ENCODE data around the gene NBPF3. TPM values are rescaled to one million over a fixed set of nuclear protein-coding genes. Genes with fewer than 3 reads are reported as not detected.

Gene NBPF3
- total RNA-seq, 1 donor, result 24.6 TPM

- Histone ChIP-seq H3K9me3 (ENCODE audit: low read depth, low read length) (peaks cover 2% of the 10 kb centered on the region), H3K27ac (ENCODE audit: low read depth, low read length) (no peak overlapping the region), H3K27me3 (ENCODE audit: insufficient read depth, low read length) (peaks cover 36% of the 10 kb centered on the region), H3K4me3 (ENCODE audit: insufficient read depth, low read length) (no peak overlapping the region), H4K20me1 (ENCODE audit: insufficient read depth, low read length) (no peaks in the 10 kb centered on the region), H2AFZ (ENCODE audit: low read length) (no peak overlapping the region), H3K79me2 (ENCODE audit: insufficient read depth, low read length) (no peaks in the 10 kb centered on the region), H3K36me3 (ENCODE audit: insufficient read depth, low read length) (no peaks in the 10 kb centered on the region), H3K4me1 (ENCODE audit: insufficient read depth, low read length) (no peaks in the 10 kb centered on the region), H3K4me2 (ENCODE audit: insufficient read depth, low read length) (no peak overlapping the region)
- TF ChIP-seq CTCF (IDR thresholded peaks at IDR 0.05; ENCODE audit: extremely low read depth, low read depth, low read length), result no peak
- no peak for DNase-seq (ENCODE audit: insufficient read length, low spot score, missing footprints)
Observed at GRCh38 chr1:21494196-21494595, 54.3 kb downstream of the NBPF3 start.

- Histone ChIP-seq H3K79me2 (ENCODE audit: insufficient read depth, low read length) (no peaks in the 10 kb centered on the region), H3K4me1 (ENCODE audit: insufficient read depth, low read length) (no peaks in the 10 kb centered on the region), H4K20me1 (ENCODE audit: insufficient read depth, low read length) (no peaks in the 10 kb centered on the region), H3K27ac (ENCODE audit: low read depth, low read length) (no peak overlapping the region), H3K9me3 (ENCODE audit: low read depth, low read length) (peaks cover 2% of the 10 kb centered on the region), H3K4me3 (ENCODE audit: insufficient read depth, low read length) (no peak overlapping the region), H3K4me2 (ENCODE audit: insufficient read depth, low read length) (no peak overlapping the region), H3K36me3 (ENCODE audit: insufficient read depth, low read length) (no peaks in the 10 kb centered on the region), H3K27me3 (ENCODE audit: insufficient read depth, low read length) (peaks cover 41% of the 10 kb centered on the region), H2AFZ (ENCODE audit: low read length) (no peak overlapping the region)
- DNase-seq (ENCODE audit: insufficient read length, low spot score, missing footprints), result no peak
- TF ChIP-seq CTCF (IDR thresholded peaks at IDR 0.05; ENCODE audit: extremely low read depth, low read depth, low read length), result no peak
Observed at GRCh38 chr1:21495225-21495820, 55.4 kb downstream of the NBPF3 start.

GRCh38 chr1:21496063-21496462 lies 56.1 kb downstream of the NBPF3 start:
- Histone ChIP-seq H3K79me2 (ENCODE audit: insufficient read depth, low read length) (no peaks in the 10 kb centered on the region), H3K4me2 (ENCODE audit: insufficient read depth, low read length) (no peak overlapping the region), H3K27me3 (ENCODE audit: insufficient read depth, low read length) (peaks cover 41% of the 10 kb centered on the region), H3K4me1 (ENCODE audit: insufficient read depth, low read length) (no peaks in the 10 kb centered on the region), H4K20me1 (ENCODE audit: insufficient read depth, low read length) (no peaks in the 10 kb centered on the region), H3K36me3 (ENCODE audit: insufficient read depth, low read length) (no peaks in the 10 kb centered on the region), H3K4me3 (ENCODE audit: insufficient read depth, low read length) (no peak overlapping the region), H2AFZ (ENCODE audit: low read length) (no peak overlapping the region), H3K27ac (ENCODE audit: low read depth, low read length) (no peak overlapping the region), H3K9me3 (ENCODE audit: low read depth, low read length) (peaks cover 2% of the 10 kb centered on the region)
- no peak for DNase-seq (ENCODE audit: insufficient read length, low spot score, missing footprints)
- TF ChIP-seq CTCF (IDR thresholded peaks at IDR 0.05; ENCODE audit: extremely low read depth, low read depth, low read length), result no peak

- Histone ChIP-seq H4K20me1 (ENCODE audit: insufficient read depth, low read length) (no peaks in the 10 kb centered on the region), H2AFZ (ENCODE audit: low read length) (no peak overlapping the region), H3K4me2 (ENCODE audit: insufficient read depth, low read length) (no peak overlapping the region), H3K36me3 (ENCODE audit: insufficient read depth, low read length) (no peaks in the 10 kb centered on the region), H3K27me3 (ENCODE audit: insufficient read depth, low read length) (peaks cover 34% of the 10 kb centered on the region), H3K79me2 (ENCODE audit: insufficient read depth, low read length) (no peaks in the 10 kb centered on the region), H3K4me1 (ENCODE audit: insufficient read depth, low read length) (no peaks in the 10 kb centered on the region), H3K27ac (ENCODE audit: low read depth, low read length) (no peak overlapping the region), H3K9me3 (ENCODE audit: low read depth, low read length) (peaks cover 2% of the 10 kb centered on the region), H3K4me3 (ENCODE audit: insufficient read depth, low read length) (no peak overlapping the region)
- TF ChIP-seq CTCF (IDR thresholded peaks at IDR 0.05; ENCODE audit: extremely low read depth, low read depth, low read length), result no peak
- no peak for DNase-seq (ENCODE audit: insufficient read length, low spot score, missing footprints)
Observed at GRCh38 chr1:21496886-21497285, 56.9 kb downstream of the NBPF3 start.

All from osteoblast (primary cell).